Measurements from ENCODE around the gene PHLDA1. TPM values are rescaled to one million over a fixed set of nuclear protein-coding genes. Genes with fewer than 3 reads are reported as not detected.

PHLDA1 gene
- total RNA-seq, 1 experiment from 2014 or later = 159 TPM

DNA sequence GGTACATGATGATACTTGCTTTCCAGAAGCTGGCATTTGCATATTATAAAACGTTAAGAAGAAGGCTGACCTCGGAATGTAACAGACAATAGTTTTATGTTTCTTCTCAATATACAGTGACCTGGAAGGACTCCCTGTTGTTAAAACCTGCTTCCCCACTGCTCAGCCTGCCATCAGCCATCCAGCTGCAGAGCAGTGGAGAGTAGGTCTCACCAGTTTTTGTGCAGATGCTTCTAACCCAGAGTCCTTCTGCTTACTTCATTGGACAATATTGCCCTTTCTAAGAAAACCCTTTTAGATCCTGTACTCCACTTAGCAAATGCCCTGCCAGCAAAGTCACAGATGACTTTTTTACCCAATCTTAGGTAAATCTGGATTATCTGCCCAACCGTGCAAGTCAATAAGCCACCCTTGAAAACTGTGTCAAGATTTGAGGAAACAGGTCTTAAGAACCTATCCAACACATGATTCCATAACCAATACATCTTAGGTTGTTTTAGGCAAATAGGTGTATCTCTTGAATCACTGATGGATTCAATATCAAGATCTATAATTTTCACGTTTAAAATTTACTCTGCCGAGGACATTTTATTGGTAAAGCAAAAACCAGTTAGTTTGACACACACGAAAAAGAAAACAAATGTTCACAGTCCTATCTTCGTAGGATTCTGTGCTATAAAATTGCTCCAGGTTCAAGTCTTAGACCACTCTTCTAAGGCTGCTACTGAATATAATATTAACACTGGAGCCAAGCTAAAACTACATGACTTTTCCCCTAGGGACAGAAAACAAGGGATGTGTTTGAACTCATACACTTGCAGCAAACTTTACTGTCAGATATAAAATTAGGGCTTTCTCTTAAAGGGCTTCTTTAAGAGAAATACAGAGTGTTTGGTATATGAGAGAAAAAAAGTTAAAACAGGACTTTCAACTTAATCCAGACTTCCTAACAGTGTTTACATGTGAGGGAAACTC is 5.7 kb downstream of the PHLDA1 start:
- Histone ChIP-seq H3K4me1 (ENCODE audit: control insufficient read depth, insufficient read depth, low read length) (peaks cover 58% of the 10 kb centered on the region), H3K27ac (ENCODE audit: low read length) (peak overlapping the region; percentile 100), H3K4me3 (ENCODE audit: low read depth in 2 of 2, low read length in 2 of 2) (peak overlapping the region in 1 of 2 experiments; percentile 93; a peak in 2 of 4 replicates), H3K9me3 (ENCODE audit: control insufficient read depth, insufficient read depth, low read depth, low read length) (no peaks in the 10 kb centered on the region), H3K36me3 (ENCODE audit: control insufficient read depth, insufficient read depth, low read length) (peaks cover 26% of the 10 kb centered on the region), H3K27me3 (ENCODE audit: control insufficient read depth, insufficient read depth, low read length) (no peaks in the 10 kb centered on the region)
- in situ Hi-C loops (cut with HindIII; ENCODE audit: low pct_unique_long_range_greater_than_20kb, low sequenced_read_pairs) = no loop called here
- CTCF ChIA-PET = no interaction called here
- no peak for TF ChIP-seq TCF7L2 (IDR thresholded peaks at IDR 0.05; ENCODE audit: low read depth, low read length)
- peak in 1 of 2 experiments; percentile 26; a peak in 1 of 4 replicates for TF ChIP-seq REST (IDR thresholded peaks at IDR 0.05; ENCODE audit: insufficient read depth in 1 of 2, low read depth in 2 of 2, low read length in 1 of 2)
- peak; percentile 87; the same call in 1 of the 2 replicates for TF ChIP-seq SIN3A (IDR thresholded peaks at IDR 0.05; ENCODE audit: borderline replicate concordance, insufficient read depth, low read depth, low read length)
- TF ChIP-seq, protein P1, sequence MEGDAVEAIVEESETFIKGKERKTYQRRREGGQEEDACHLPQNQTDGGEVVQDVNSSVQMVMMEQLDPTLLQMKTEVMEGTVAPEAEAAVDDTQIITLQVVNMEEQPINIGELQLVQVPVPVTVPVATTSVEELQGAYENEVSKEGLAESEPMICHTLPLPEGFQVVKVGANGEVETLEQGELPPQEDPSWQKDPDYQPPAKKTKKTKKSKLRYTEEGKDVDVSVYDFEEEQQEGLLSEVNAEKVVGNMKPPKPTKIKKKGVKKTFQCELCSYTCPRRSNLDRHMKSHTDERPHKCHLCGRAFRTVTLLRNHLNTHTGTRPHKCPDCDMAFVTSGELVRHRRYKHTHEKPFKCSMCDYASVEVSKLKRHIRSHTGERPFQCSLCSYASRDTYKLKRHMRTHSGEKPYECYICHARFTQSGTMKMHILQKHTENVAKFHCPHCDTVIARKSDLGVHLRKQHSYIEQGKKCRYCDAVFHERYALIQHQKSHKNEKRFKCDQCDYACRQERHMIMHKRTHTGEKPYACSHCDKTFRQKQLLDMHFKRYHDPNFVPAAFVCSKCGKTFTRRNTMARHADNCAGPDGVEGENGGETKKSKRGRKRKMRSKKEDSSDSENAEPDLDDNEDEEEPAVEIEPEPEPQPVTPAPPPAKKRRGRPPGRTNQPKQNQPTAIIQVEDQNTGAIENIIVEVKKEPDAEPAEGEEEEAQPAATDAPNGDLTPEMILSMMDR (IDR thresholded peaks at IDR 0.05) = no peak
- TF ChIP-seq POLR2AphosphoS5 (IDR thresholded peaks at IDR 0.05; ENCODE audit: low read depth, low read length) = peak; percentile 93; the same call in 1 of the 2 replicates
- DNase-seq (ENCODE audit: low read depth, low spot score) = no peak
- ATAC-seq = peak; percentile 54
- no TSS peak for BruUV-seq (replicated peaks)
- POLR2A ChIA-PET = interaction anchor here (0.6 to 2.3 kb wide), 12 partner anchors 15 to 534 kb away, joined by 3 to 13 read pairs (median 4); partner anchors contain the start of gene OSBPL8
- intact Hi-C loops (cut with micrococcal nuclease; ENCODE audit: unreplicated experiment) = loop anchor here (2.0 to 10.0 kb wide), 4 partner anchors 111 to 514 kb away; partner anchors contain the start of gene KRR1

DNA sequence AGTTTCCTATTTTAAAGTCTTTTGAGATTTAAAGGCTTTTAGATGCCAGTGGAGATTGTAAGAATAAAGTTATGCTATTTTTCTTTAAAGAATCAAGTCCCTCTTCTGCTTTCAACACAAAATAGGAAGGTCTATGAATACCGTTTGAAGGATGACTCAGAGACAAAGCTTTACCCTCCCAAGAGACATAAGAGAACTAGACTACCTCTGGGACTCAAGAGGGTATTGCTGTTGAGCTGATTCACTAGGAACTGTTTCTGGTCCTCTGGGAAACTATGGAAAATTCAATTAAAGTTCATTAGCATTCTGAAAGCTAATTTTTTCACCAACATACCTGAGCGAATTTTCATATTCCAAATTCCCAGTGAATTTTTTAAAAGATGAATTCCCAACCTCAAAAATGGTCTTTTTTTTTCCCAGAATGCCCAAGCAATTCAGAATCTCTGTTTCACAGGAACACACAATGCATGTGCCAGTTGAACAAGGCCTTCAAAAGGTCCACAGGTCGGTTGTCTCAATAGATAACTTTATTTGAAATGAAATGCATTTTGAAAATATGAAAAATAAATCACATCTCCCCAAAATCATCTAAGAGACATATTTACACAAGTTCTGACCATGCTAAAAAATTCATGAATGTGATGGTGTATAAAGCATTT is 6.5 kb downstream of the PHLDA1 start:
- H3K36me3 ChIP-seq (ENCODE audit: control insufficient read depth, insufficient read depth, low read length) = peaks cover 23% of the 10 kb centered on the region
- intact Hi-C loops (cut with micrococcal nuclease; ENCODE audit: unreplicated experiment) = loop anchor here (2.0 to 10.0 kb wide), 6 partner anchors 43 to 513 kb away; partner anchors contain the start of gene KRR1
- ChIA-PET CTCF (interaction anchor here (0.6 kb wide), 1 partner anchor 516 kb away, joined by 5 read pairs; no protein-coding TSS in a partner anchor), POLR2A (interaction anchor here (0.6 to 2.3 kb wide), 12 partner anchors 35 to 1362 kb away, joined by 3 to 13 read pairs (median 3); no protein-coding TSS in a partner anchor)
- H3K4me1 ChIP-seq (ENCODE audit: control insufficient read depth, insufficient read depth, low read length) = peaks cover 66% of the 10 kb centered on the region
- BruUV-seq (replicated peaks) = no TSS peak
- in situ Hi-C loops (cut with HindIII; ENCODE audit: low pct_unique_long_range_greater_than_20kb, low sequenced_read_pairs) = no loop called here
- H3K27ac ChIP-seq (ENCODE audit: low read length) = peak overlapping the region; percentile 100
- H3K9me3 ChIP-seq (ENCODE audit: control insufficient read depth, insufficient read depth, low read depth, low read length) = no peaks in the 10 kb centered on the region
- H3K27me3 ChIP-seq (ENCODE audit: control insufficient read depth, insufficient read depth, low read length) = no peaks in the 10 kb centered on the region
- ATAC-seq (peak; percentile 42), DNase-seq (ENCODE audit: low read depth, low spot score) (no peak)
- no peak overlapping the region for H3K4me3 ChIP-seq (ENCODE audit: low read depth in 2 of 2, low read length in 2 of 2)
- TF ChIP-seq, protein P1 (IDR thresholded peaks at IDR 0.05) = no peak
- no peak for TF ChIP-seq POLR2AphosphoS5 (IDR thresholded peaks at IDR 0.05; ENCODE audit: low read depth, low read length)
- no peak for TF ChIP-seq TCF7L2 (IDR thresholded peaks at IDR 0.05; ENCODE audit: low read depth, low read length)
- TF ChIP-seq REST (IDR thresholded peaks at IDR 0.05; ENCODE audit: insufficient read depth in 1 of 2, low read depth in 2 of 2, low read length in 1 of 2) = no peak
- TF ChIP-seq SIN3A (IDR thresholded peaks at IDR 0.05; ENCODE audit: borderline replicate concordance, insufficient read depth, low read depth, low read length) = no peak

All from Panc1 (cell line).